HepG2 (cell line): ENCODE data around the gene MPC1. TPM values are rescaled to one million over a fixed set of nuclear protein-coding genes. Genes with fewer than 3 reads are reported as not detected.

ENCODE experiments used
- ATAC-seq: fragments of 200-7000 bp; cut with Tn5 transposase; 3 replicates; pipeline ENCODE4 v1.9.1; 2020; ENCODE audit warnings: mild to moderate bottlenecking, moderate library complexity
- BruUV-seq: library from RNA; stranded (reverse); fragments of 400-500 nt; replicated peaks from 2 replicates; lab custom pipeline; 2021; lab: Mats Ljungman, UMichigan
- CTCF ChIA-PET: fragments of 300-600 bp; formaldehyde crosslinking; extraction: SDS; loops from one replicate; lab custom pipeline; 2021; ENCODE audit warnings: low total read pairs, inconsistent platforms, low intra/inter-chr PET ratio; lab: Yijun Ruan, JAX
- POLR2A ChIA-PET: fragments of 350-600 bp; sonication (Branson Sonifier 250); formaldehyde crosslinking; loops from one replicate; lab custom pipeline; 2020; ENCODE audit warnings: antibody characterized with exemption, inconsistent platforms; lab: Yijun Ruan, JAX
- DNase-seq: peaks from one replicate; pipeline ENCODE4 v3.0.0-alpha.2; 2015; ENCODE audit warnings: low spot score
- FAIRE-seq: peaks from 3 replicates; lab custom pipeline; 2011; peaks lifted over from hg19 to GRCh38; lab: Jason Lieb, UNC
- H2AFZ ChIP-seq: one replicate; pipeline ENCODE4 v1.6.1; 2011; ENCODE audit warnings: low read length, inconsistent platforms
- H3K27ac ChIP-seq: fragments of 300-600 bp; 3 replicates; pipeline ENCODE4 v1.8.0; 2011; ENCODE audit warnings: mixed run types, mild to moderate bottlenecking, mixed read lengths, low read length, inconsistent platforms; ENCODE audit not compliant: insufficient read depth; ENCODE audit errors: extremely low read length
- H3K27me3 ChIP-seq, 2 experiments: fragments of 200-600 bp in 1 of 2; 2 replicates in 1 of 2; 3 replicates in 1 of 2; pipeline versions ENCODE4 v1.6.0 to v1.8.0; 2011; ENCODE audit warnings: low read length in 2 of 2, mild to moderate bottlenecking in 2 of 2, moderate library complexity in 2 of 2, inconsistent platforms in 1 of 2; ENCODE audit not compliant: insufficient read depth in 2 of 2, control insufficient read depth in 1 of 2
- H3K36me3 ChIP-seq, 2 experiments: fragments of 200-600 bp in 1 of 2; replicated peaks in 1 of 2; 2 replicates in 1 of 2; 3 replicates in 1 of 2; pipeline versions ENCODE4 v1.5.1 to v1.8.0; 2011; ENCODE audit warnings: low read length in 2 of 2, inconsistent platforms in 1 of 2; ENCODE audit not compliant: insufficient read depth in 2 of 2, control insufficient read depth in 1 of 2
- H3K4me1 ChIP-seq: 2 replicates; pipeline ENCODE4 v1.5.1; 2012; ENCODE audit warnings: low read length, inconsistent platforms; ENCODE audit not compliant: insufficient read depth
- H3K4me2 ChIP-seq: 2 replicates; pipeline ENCODE4 v1.6.0; 2011; ENCODE audit warnings: low read depth, low read length, inconsistent platforms
- H3K4me3 ChIP-seq, 3 experiments: fragments of 200-600 bp in 1 of 3; sonication (generic), shearing (Covaris generic) in 1 of 3; replicated peaks in 1 of 3; 2 replicates each; pipeline ENCODE4 v1.5.1; 2011 to 2016; ENCODE audit warnings: low read length in 3 of 3, inconsistent platforms in 2 of 3, low read depth in 2 of 3, mild to moderate bottlenecking in 2 of 3, control low read depth in 1 of 3, mixed read lengths in 1 of 3; ENCODE audit not compliant: insufficient read depth in 1 of 3
- H3K79me2 ChIP-seq: one replicate; pipeline ENCODE4 v1.6.1; 2011; ENCODE audit warnings: low read length, inconsistent platforms; ENCODE audit not compliant: insufficient read depth
- H3K9ac ChIP-seq: 2 replicates; pipeline ENCODE4 v1.6.0; 2011; ENCODE audit warnings: mild to moderate bottlenecking, low read depth, low read length, inconsistent platforms; ENCODE audit not compliant: insufficient read depth
- H3K9me3 ChIP-seq: 2 replicates; pipeline ENCODE4 v1.5.1; 2012; ENCODE audit warnings: mild to moderate bottlenecking, low read length
- H4K20me1 ChIP-seq: 2 replicates; pipeline ENCODE4 v1.6.0; 2011; ENCODE audit warnings: inconsistent platforms, mild to moderate bottlenecking, low read length, moderate library complexity; ENCODE audit not compliant: insufficient read depth
- CCDC6 ChIP-seq: sonication (generic); formaldehyde crosslinking; IDR thresholded peaks from 2 replicates; pipeline ENCODE4 v1.8.1; 2022; ENCODE audit warnings: mild to moderate bottlenecking, missing genetic modification reagents, moderate library complexity
- EP300 ChIP-seq, 3 experiments: sonication (generic) in 1 of 3; formaldehyde crosslinking in 1 of 3; IDR thresholded peaks; 2 replicates each; pipeline versions ENCODE4 v1.5.1 to v1.6.1; 2011 to 2020; ENCODE audit warnings: low read depth in 2 of 3, low read length in 2 of 3, borderline replicate concordance in 1 of 3, improper control_type of control experiment in 1 of 3, mild to moderate bottlenecking in 1 of 3, missing genetic modification reagents in 1 of 3, moderate library complexity in 1 of 3
- FLYWCH1 ChIP-seq: sonication (generic); formaldehyde crosslinking; IDR thresholded peaks from 2 replicates; pipeline ENCODE4 v1.8.1; 2023; ENCODE audit warnings: mild to moderate bottlenecking, missing genetic modification reagents
- SIX1 ChIP-seq: sonication (generic); formaldehyde crosslinking; IDR thresholded peaks from 2 replicates; pipeline ENCODE4 v1.4.0; 2020; ENCODE audit warnings: missing genetic modification reagents, borderline replicate concordance
- THYN1 ChIP-seq: sonication (generic); formaldehyde crosslinking; IDR thresholded peaks from 2 replicates; pipeline ENCODE4 v1.8.1; 2023; ENCODE audit warnings: low read depth, mild to moderate bottlenecking, moderate library complexity, missing genetic modification reagents, borderline replicate concordance
- U2AF2 ChIP-seq: fragments of 200-400 bp; formaldehyde crosslinking; IDR thresholded peaks from 2 replicates; pipeline ENCODE4 v1.6.1; 2017; ENCODE audit warnings: low read depth, mild to moderate bottlenecking, low read length
- ZBTB37 ChIP-seq: sonication (generic); formaldehyde crosslinking; IDR thresholded peaks from 2 replicates; pipeline ENCODE4 v1.4.0; 2020; ENCODE audit warnings: mild to moderate bottlenecking, missing genetic modification reagents
- ZNF30 ChIP-seq: sonication (generic); formaldehyde crosslinking; IDR thresholded peaks from 2 replicates; pipeline ENCODE4 v1.5.0; 2020; ENCODE audit warnings: mild to moderate bottlenecking, missing genetic modification reagents
- ZNF337 ChIP-seq: sonication (generic); formaldehyde crosslinking; IDR thresholded peaks from 2 replicates; pipeline ENCODE4 v1.5.1; 2020; ENCODE audit warnings: missing genetic modification reagents, low read depth, mild to moderate bottlenecking, borderline replicate concordance
- ZNF569 ChIP-seq: sonication (generic); formaldehyde crosslinking; IDR thresholded peaks from 2 replicates; pipeline ENCODE4 v1.5.0; 2020; ENCODE audit warnings: mild to moderate bottlenecking, missing genetic modification reagents, moderate library complexity, borderline replicate concordance
- WGBS: methylation state at CpG from one replicate; pipeline ENCODE4 v1.1.6; 2017; ENCODE audit warnings: low lambda C conversion rate; 5-methylcytosine and 5-hydroxymethylcytosine counted together
- in situ Hi-C: cut with HindIII; loops from 2 replicates; pipeline ENCODE4 v1.10.0; 2017; ENCODE audit warnings: low pct_unique_long_range_greater_than_20kb; ENCODE audit not compliant: extremely low pct_ligation_motif_present
- intact Hi-C: fragments of 100-400 bp; cut with micrococcal nuclease; formaldehyde crosslinking; loops from one replicate; pipeline ENCODE4 v1.10.0; 2022; ENCODE audit not compliant: unreplicated experiment
- polyA plus RNA-seq, 8 experiments: library from polyadenylated mRNA; depleted of rRNA in 3 of 8; stranded (reverse) in 7 of 8; unstranded in 1 of 8; fragments of >200 nt; fragmentation: Illumina TruSeq in 4 of 8; extraction: Trizol in 4 of 8; gene quantifications; 2 replicates each; pipeline versions ENCODE4 v1.2.1 to v1.2.3, GENCODE V29; 2011 to 2016; ENCODE audit warnings: low read depth in 4 of 8, missing spikeins in 1 of 8, mixed read lengths in 1 of 8; ENCODE audit not compliant: insufficient read depth in 1 of 8
- total RNA-seq, 5 experiments: library from RNA; depleted of rRNA; stranded (reverse); fragments of >200 nt; fragmentation: Illumina TruSeq; extraction: Trizol; gene quantifications; 2 replicates each; pipeline ENCODE4 v1.2.3, GENCODE V29; 2016; ENCODE audit warnings: low read depth in 1 of 5
- TF ChIP-seq, protein P1 (sequence below): sonication (generic); formaldehyde crosslinking; IDR thresholded peaks from 2 replicates; pipeline ENCODE4 v1.8.1; 2023; ENCODE audit warnings: mild to moderate bottlenecking, missing genetic modification reagents, borderline replicate concordance
- TF ChIP-seq, protein P2 (sequence below): IDR thresholded peaks from 2 replicates; pipeline ENCODE4 v1.6.1; 2016; ENCODE audit warnings: low read depth, borderline replicate concordance

The MPC1 gene
- total and polyA plus RNA-seq, 2 of the 13 experiments (the other 11 are each of a cell fraction or from before 2014, with no cell fraction given), result 189 to 214 TPM

DNA sequence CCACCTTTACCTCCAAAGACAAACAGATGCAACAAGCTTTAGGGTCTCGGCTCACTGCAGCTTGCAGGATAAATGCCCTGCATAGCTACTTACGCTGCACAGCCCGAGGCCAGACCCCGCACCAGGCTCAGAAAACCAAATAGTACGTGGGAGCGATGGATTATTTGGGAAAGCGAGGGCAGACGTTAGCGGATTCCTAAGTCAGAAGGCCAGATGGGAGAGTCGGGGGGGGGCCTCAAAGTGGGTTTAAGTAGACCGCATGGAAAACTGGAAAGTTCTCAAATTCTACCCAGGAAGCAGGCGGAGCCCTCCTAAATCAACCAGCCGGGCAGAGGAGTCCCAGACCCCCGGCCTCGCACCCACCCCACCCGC, 40.8 kb downstream of the MPC1 start:
- no peaks in the 10 kb centered on the region for H3K9me3 ChIP-seq
- H4K20me1 ChIP-seq, result peaks cover 35% of the 10 kb centered on the region
- H3K4me1 ChIP-seq, result peaks cover 72% of the 10 kb centered on the region
- intact Hi-C loops, result loop anchor here (1.0 kb wide), 2 partner anchors 19 to 41 kb away; no protein-coding TSS in a partner anchor
- H3K4me2 ChIP-seq, result peak overlapping the region; percentile 78
- H3K36me3 ChIP-seq, result peaks cover 6 to 29% of the 10 kb centered on the region in 2 experiments
- FAIRE-seq (no peak), DNase-seq (no peak), ATAC-seq (peak; percentile 1; the same call in 1 of the 3 replicates)
- WGBS, result under 1% methylated on average over 11 of the region's 16 CpGs
- H2AFZ ChIP-seq, result no peak overlapping the region
- peaks cover 62% of the 10 kb centered on the region for H3K79me2 ChIP-seq
- ChIA-PET POLR2A (interaction anchor here (0.8 to 2.7 kb wide), 7 partner anchors 10 to 59 kb away, joined by 3 to 24 read pairs (median 9); no protein-coding TSS in a partner anchor), CTCF (no interaction called here)
- H3K9ac ChIP-seq, result peak overlapping the region; percentile 98
- in situ Hi-C loops, result no loop called here
- BruUV-seq, result TSS peak; percentile 72
- H3K27me3 ChIP-seq, result no peaks in the 10 kb centered on the region; a peak in 1 of 5 replicates
- H3K4me3 ChIP-seq, result peak overlapping the region; percentile 89 to 99 (median 98)
- H3K27ac ChIP-seq, result peak overlapping the region; percentile 80
- TF ChIP-seq, protein P1, sequence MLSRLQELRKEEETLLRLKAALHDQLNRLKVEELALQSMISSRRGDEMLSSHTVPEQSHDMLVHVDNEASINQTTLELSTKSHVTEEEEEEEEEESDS, result no peak
- TF ChIP-seq ZBTB37, result 0 out of 2 replicates have a peak, but pooled peaks have one; percentile 5
- 0 out of 2 replicates have a peak, but pooled peaks have one; percentile 11 for TF ChIP-seq U2AF2
- peak; percentile 1; the same call in 1 of the 2 replicates for TF ChIP-seq SIX1 (CRISPR knock-in tag)
- TF ChIP-seq CCDC6 (CRISPR knock-in tag), result peak; percentile 15
- TF ChIP-seq, protein P2, sequence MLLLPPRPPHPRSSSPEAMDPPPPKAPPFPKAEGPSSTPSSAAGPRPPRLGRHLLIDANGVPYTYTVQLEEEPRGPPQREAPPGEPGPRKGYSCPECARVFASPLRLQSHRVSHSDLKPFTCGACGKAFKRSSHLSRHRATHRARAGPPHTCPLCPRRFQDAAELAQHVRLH (CRISPR knock-in tag), result no peak
- 0 out of 4 replicates have a peak, but pooled peaks of 1 of the 2 experiments have one; percentile 1 for TF ChIP-seq EP300 (IDR thresholded peaks at IDR 0.05; ENCODE audit: low read depth in 2 of 2, low read length in 2 of 2)
- TF ChIP-seq EP300 (CRISPR knock-in tag; IDR thresholded peaks at IDR 0.05; ENCODE audit: borderline replicate concordance), result no peak
- TF ChIP-seq FLYWCH1 (CRISPR knock-in tag), result 0 out of 2 replicates have a peak, but pooled peaks have one; percentile 61
- 0 out of 2 replicates have a peak, but pooled peaks have one; percentile 17 for TF ChIP-seq ZNF30
- TF ChIP-seq THYN1 (CRISPR knock-in tag), result 0 out of 2 replicates have a peak, but pooled peaks have one; percentile 2
- no peak for TF ChIP-seq ZNF337 (CRISPR knock-in tag)
- 0 out of 2 replicates have a peak, but pooled peaks have one; percentile 62 for TF ChIP-seq ZNF569 (CRISPR knock-in tag)
